HEK293T (cell line): ENCODE results near the gene AVPR2.

ENCODE experiments used
- ELF4 ChIP-seq: fragments of 450-650 bp; IDR thresholded peaks from 2 replicates; pipeline ENCODE4 v1.6.1; 2017; ENCODE audit warnings: antibody characterized with exemption
- FOXK2 ChIP-seq: fragments of 450-650 bp; IDR thresholded peaks from 2 replicates; pipeline ENCODE4 v1.6.1; 2016; ENCODE audit warnings: mild to moderate bottlenecking
- FOXM1 ChIP-seq: fragments of 450-650 bp; IDR thresholded peaks from 2 replicates; pipeline ENCODE4 v1.6.1; 2017; ENCODE audit warnings: mild to moderate bottlenecking, borderline replicate concordance
- L3MBTL2 ChIP-seq: fragments of 450-650 bp; conservative IDR thresholded peaks from 2 replicates; pipeline ENCODE4 v1.6.1; 2016; ENCODE audit warnings: mild to moderate bottlenecking
- PKNOX1 ChIP-seq: fragments of 450-650 bp; IDR thresholded peaks from 2 replicates; pipeline ENCODE4 v1.6.1; 2016

- TF ChIP-seq FOXK2 = no peak
- no peak for TF ChIP-seq PKNOX1
- TF ChIP-seq FOXM1 = no peak
- no peak for TF ChIP-seq L3MBTL2
- no peak for TF ChIP-seq ELF4
These were observed 47.0 kb upstream of the AVPR2 start for GRCh38 chrX:153857348-153857903.
